Cerebellar nuclear complex (tissue), 1 donor: ENCODE data around the gene PRSS8.

Experiments used
- DNase-seq, 2 experiments: peaks; one replicate each; lab custom pipeline; 2025; lab: John Stamatoyannopoulos, UW

PRSS8 gene

DNA sequence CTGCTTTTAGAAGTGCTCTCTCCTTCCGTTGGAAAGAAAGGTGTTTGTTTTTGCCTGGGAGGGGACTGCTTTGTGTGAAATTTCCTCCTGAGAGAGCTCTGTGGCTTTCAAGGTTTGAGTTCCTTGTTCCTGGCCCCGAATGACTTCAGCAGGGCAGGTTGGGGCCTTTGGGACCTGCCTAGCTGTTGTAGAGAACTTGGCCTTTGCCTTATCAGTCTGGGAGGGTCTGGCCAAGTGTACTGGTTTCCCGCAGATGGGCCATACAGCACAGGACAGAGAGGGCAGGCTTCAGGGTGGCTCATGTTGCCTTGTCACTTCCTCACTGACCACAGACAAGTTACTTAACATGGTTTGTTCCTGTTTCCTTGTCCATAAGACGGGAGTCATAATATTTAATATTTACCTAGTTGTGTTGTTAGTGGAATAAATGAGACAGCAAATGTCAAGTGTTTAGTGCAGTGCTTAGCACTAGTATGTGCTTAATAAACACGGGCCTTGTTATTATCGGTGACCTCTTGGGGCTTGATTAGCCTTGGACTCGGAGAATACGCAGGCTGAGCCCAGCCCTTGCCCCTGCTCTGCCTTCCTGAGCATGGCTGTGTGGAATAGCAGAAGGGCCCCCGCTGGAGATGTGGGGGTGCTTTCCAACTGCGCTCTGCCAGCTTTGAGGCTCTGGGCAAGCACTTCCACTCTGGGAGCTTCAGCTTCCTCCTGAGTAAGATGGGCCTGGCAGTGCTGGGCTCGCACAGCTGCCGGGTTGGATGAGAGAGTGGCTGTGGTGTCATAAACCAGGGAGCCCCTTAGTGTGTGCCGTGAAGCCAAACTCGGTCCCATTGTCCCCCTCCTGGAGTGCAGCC is 6.6 kb downstream of the PRSS8 start:
- DNase-seq: no peak

DNA sequence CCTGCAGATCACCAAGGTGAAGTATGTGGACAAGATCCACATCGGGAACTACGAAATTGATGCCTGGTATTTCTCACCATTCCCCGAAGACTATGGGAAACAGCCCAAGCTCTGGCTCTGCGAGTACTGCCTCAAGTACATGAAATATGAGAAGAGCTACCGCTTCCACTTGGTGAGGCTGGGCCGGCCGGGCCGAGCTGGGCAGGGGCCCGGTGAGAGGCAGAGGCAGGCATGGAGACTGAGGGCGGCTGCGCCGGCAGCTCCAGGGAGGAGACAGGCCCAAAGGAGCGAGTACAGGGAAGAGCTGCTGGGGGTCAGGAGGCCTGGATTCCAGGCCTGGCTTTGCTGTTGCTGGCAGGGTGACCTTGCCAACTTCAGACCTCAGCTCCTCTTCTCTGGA is 8.3 kb downstream of the PRSS8 start:
- no peak for DNase-seq

DNA sequence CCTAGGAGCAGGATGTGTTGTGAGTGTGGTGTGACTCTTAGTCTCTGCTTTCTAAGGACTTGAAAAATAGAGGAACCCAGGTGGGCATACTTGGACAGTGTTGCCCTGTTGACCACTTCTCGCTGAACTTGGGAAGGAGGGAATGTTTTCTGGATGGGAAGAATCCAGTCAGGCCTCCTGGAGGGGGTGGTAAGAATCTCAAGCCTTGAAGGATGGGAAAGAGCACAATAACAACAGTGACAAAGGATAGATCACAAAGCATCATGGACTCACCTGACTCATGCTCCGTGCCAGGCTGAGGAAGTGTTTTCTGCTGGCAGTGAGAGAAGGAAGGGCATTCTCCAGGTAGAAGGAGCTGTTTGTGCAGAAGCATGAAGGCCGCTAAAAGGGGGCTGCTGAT is 9.7 kb downstream of the PRSS8 start:
- no peak for DNase-seq

DNA sequence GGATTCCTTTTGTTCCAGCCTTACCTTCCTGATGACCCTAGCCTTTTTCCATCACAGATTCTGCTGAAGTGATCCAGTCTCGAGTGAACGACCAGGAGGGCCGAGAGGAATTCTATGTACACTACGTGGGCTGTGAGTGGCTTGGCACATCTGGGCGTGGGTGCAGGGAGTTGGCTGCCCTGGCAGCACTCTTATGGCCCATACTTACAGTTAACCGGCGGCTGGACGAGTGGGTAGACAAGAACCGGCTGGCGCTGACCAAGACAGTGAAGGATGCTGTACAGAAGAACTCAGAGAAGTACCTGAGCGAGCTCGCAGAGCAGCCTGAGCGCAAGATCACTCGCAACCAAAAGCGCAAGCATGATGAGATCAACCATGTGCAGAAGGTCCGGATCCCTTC is 15.4 kb downstream of the PRSS8 start:
- no peak for DNase-seq

DNA sequence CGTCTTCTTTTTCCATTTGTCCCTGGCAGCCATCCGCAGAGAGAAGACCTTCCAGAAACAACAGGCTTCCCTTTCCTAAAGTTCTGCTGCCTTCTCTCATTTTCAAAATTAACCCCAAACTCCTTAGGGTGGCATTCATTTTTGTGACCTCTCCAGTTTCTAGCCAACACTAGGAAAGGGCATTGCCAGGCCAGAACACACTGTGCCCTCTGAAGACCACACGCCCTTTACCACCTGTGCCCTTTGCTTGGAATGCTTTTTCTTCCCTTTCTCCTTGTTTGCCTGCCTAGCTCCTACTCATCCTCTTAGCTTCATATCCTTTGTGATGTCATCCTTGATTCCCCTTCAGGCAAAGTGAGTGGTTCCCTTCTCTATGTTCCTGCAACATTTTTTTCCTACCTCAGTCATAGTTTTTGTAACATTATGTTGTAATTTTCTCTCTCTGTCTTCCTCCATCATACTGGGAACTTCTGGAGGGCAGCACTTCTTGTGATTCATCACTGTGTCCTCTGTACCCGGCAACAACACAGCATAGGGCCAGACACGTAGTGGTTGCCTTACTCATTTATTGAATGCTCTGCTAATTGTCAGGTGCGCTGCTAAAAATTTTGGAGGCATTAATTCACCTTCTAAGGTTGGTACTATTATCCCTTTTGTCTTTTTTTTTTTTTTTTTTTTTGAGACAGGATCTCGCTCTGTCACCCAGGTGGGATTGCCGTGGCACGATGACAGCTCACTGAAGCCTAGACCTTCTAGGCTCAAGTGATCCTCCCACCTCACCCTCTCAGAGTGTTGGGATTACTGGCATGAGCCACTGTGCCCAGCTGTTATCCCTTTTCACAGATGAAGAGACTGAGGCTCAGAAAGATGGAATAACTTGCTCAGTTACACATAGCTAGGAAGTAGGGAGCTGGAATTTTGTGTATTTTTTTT is 17.0 kb downstream of the PRSS8 start:
- DNase-seq: no peak

DNA sequence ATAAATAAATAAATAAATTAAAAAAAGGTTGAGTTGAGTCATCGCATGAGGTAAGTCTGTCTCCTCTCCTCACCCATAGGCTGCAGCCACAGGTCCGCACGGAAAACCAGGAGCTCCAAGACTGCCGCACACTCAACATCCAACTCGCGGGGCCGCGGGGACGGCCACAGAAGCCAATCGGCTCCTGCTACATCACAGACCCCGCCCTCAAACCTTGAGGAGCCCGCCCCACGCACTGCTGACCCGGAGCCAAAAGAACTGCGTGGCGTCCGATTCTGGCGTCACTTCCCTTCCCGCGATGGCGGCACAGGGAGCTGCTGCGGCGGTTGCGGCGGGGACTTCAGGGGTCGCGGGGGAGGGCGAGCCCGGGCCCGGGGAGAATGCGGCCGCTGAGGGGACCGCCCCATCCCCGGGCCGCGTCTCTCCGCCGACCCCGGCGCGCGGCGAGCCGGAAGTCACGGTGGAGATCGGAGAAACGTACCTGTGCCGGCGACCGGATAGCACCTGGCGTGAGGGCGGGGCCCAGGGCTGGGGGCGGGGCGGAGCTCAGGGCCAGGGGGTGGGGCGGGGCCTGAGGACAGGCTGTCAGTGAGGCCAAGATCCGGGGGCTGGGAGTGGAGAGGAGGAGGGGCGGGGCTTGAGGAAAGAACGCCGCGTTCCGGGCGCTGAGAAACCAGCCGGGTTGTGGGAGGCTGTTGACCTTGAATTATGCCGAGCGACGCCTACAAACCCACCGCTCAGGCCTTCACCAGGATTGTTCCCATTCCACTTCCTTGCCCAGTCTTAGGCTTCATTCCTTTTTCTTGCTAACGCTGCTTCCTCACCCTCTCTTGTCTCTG is 17.9 kb downstream of the PRSS8 start, which contains the start of gene KAT8:
TSS of gene KAT8 (plus strand) at position 281 of the 839 bp plus-strand sequence. CDS start at position 299, 18 bp downstream.
- DNase-seq: peak; percentile 90 to 95

DNA sequence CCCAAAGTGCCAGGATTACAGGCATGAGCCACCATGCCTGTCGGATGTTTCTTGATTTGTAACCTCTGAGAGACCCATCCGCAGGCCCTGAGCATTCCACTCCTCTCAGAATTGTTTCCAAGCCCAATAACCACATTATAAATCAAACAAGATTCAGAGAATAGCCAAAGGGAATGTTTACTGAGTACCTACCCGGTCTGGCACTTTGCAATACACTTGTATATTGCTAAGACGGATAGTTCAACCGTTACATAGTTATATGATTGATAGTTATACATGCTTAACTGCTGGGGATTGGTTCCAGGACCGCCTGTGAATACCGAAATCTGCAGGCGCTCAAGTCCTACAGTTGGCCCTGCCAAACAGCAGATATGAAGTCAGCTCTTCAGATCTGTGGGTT is 21.1 kb downstream of the PRSS8 start:
- no peak for DNase-seq

DNA sequence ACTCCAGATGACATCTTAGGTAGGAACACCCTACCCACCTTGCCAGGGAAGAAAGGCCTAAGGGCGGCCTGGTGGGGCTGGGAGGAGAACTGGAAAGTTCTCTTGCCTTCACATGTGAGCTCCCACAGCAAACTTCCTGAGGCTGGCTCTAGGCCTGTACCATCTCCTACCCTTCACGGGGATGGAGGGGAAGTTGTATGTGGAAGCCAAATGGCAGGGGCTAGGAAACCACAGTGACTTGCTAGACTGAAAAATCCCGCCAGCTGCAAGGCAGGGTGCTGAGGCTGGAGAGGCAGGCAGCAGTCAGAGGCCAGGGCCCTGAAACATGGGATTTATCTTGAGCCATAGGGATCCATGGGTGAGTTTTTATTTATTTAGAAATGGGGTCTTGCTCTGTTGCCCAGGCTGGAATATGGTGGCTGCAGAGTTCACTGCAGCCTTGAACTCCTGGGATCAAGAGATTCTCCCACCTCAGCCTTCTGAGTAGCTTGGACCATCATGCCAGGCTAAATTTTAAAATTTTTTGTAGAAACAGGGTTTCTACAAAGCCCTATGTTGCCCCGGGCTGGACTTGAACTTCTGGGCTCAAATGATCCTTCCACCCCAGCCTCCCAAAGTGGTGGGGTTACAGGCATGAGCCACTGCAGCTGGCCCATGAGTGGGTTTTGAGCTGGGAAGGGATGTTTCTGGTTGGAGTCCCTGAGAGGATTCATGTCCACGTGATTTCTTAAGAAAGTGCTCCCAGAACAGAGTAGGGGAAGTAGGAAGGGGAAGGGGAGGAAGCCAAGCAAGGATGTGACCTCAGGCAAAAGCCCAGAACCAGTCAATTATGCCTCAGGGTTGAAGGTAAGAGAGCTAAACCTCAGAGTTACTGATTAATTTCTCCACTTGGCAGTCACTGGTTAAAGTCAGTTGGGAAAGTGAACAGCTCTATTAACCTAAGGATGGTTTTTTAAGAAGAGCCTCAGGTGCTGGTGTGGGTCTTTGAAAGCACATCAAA is 22.1 kb downstream of the PRSS8 start:
- no peak for DNase-seq

DNA sequence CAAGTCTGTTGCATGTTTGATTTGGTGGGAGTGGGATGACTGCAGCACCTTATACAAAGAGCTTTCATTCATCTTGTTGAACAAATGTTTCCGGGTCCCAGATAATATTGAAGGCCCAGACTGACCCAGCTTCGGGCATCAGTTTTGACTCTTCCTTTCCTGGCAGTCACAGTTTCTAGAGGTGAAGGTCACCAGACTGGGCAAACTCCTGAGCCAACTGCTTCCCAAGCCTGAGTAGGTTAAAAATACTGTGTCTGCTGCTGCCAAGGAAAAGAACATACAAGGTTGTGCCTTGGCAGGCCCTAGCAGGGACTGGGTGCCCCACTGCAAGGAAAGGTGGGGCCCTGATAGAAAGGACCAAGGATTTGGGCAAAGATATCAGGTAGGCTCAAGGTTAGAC is 22.8 kb downstream of the PRSS8 start:
- no peak for DNase-seq

DNA sequence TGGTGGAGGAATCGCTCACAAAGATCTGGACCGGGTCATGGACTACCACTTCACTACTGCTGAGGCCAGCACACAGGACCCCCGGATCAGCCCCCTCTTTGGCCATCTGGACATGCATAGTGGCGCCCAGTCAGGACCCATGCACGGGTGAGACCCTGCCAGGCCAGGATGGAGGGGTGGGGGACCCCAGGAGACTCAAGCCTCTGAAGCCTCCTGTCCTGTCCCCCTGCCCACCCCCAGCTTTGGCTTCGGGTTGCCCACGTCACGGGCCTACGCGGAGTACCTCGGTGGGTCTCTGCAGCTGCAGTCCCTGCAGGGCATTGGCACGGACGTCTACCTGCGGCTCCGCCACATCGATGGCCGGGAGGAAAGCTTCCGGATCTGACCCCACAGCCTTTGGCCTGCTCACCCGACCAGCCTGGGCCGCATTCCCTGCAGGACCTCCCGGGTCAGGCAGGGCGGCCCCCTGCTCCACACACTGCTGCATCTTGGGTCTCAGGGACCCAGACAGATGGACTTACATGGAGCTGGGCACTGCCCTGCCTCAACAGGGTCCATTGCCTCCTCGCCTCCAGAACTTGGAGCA is 23.6 kb downstream of the PRSS8 start:
- DNase-seq: no peak

DNA sequence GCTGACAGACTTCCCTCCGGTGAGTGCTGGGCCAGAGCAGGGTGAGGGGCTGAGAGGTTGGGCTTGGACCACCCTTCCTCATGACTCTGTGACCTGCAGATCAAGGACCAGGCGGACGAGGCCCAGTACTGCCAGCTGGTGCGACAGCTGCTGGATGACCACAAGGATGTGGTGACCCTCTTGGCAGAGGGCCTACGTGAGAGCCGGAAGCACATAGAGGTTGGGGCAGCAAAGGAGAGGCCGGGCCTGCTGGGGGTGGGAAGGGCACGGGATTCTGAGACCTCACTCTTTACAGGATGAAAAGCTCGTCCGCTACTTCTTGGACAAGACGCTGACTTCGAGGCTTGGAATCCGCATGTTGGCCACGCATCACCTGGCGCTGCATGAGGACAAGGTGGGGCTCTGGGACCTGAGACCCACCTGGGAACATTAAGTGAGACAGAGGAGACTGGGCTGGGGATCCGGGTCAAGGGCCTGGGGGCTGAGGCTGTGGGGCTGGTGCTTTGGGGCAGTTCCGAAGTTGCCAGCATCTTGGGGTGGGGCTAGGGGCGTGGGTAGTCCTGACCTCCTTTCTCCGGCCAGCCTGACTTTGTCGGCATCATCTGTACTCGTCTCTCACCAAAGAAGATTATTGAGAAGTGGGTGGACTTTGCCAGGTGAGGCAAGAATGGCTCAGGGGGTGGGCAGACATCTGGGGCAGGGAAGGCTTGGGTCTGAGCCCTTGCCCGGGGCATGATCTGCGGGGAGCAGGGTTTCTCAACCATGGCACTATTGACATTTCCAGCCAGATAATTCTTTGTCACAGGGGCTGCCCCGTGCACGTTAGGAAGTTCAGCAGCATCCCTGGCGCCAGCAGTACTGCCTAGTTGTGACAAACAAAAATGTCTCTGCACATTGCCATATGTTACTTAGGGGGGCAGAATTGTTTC is 25.2 kb downstream of the PRSS8 start:
- DNase-seq: no peak

DNA sequence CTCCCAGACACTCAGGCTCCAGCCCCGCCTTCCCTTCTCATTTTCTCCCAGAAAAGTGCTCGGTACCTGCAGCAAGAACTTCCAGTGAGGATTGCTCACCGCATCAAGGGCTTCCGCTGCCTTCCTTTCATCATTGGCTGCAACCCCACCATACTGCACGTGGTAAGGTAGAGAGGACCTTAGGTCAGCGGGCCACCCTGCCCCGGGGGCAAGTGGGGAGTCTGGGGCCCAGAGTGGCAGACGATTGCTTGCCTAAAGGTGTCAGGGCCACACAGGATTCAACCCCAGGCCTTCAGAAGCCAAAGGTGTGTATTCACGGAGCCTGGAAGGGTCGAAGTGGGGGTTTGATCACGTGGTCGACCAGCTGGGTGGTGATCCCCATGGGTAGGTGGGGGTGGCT is 25.9 kb downstream of the PRSS8 start:
- no peak for DNase-seq

DNA sequence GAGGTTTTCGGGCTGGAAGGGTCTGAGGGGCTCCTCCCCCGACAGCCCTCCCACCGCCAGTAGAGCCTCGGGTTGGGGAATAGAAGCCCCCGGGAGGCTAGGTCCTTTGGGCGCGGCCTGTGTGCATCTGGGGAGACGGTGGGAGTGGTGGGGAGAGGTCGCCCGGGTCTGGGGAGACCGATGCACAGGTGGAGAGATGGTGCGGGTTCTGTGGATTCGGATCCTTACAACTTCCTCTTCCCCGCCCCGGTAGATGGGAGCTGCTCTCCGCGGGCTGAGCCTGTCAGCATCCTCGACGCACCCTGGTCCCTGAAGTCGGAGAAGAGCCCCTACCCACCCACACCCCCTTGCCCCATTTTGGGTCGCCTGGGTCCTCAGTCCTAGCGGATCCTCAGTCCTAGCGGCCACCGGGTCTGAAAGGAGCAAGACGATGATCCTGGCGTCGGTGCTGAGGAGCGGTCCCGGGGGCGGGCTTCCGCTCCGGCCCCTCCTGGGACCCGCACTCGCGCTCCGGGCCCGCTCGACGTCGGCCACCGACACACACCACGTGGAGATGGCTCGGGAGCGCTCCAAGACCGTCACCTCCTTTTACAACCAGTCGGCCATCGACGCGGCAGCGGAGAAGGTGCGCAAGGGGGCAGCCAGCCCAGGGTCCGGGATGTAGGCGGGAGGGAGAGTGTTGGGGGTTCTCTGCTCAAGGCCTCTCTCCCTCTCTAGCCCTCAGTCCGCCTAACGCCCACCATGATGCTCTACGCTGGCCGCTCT is 26.6 kb downstream of the PRSS8 start:
- DNase-seq: no peak

DNA sequence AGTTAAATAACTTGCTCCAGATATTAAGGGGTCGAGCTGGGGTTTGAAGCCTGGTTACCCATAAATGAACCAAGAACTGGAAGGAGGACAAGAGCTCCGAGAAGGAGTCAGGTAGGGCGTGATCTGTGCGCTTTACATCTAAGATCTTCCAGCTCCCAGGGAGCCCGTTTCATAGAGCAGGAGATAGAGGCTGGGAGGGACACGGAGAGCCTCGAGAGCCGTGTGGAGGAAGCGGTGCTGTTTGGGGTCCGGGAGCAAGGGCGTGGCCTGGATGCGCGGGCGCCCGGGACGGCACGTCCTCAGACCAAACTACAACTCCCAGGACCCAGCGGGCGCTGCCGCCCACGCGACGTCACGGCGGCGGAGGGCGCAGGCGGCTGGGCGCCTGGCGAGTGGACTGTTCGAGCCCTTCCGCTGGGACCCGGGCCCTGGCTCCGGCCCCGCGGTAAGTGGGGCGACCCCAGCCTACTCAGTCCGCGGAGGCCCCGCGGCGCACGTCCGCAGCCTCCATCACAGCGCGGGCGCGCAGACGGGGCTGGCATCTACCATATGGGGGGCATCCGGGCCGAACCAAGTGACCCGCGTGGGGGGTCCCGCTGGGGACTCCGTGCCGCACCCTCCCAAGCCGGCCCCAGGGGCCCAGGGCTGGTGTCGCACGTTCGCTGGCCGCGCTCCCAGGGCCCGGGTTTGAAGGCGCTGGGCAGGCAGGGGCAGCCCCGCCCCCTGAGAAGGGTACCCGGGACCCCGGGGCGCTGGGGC is 27.3 kb downstream of the PRSS8 start, which contains the start of gene BCKDK:
TSS of gene BCKDK (plus strand) at position 352 of the 759 bp plus-strand sequence. CDS start 838 bp downstream, outside the sequence.
- peak in 1 of 2 experiments; percentile 40 for DNase-seq

DNA sequence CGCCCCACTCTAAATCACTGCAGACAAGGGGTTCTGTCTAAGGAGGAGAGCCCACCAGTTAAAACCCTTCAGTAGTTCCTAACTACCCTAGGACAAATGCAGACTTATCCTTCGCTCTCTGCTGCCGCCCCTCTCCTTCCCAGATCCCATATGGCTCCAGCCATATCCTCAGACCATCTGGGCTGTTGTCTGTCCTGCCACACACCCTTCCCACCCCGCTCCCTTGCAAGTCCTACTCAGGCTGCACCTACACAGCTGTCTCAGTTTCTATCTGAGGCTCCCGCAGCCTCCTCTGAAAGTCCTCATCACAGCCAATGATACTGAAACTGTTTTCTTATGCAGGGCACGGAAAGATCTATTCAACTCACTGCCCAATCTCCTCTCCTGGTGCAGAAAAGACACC is 28.1 kb downstream of the PRSS8 start:
- no peak for DNase-seq

DNA sequence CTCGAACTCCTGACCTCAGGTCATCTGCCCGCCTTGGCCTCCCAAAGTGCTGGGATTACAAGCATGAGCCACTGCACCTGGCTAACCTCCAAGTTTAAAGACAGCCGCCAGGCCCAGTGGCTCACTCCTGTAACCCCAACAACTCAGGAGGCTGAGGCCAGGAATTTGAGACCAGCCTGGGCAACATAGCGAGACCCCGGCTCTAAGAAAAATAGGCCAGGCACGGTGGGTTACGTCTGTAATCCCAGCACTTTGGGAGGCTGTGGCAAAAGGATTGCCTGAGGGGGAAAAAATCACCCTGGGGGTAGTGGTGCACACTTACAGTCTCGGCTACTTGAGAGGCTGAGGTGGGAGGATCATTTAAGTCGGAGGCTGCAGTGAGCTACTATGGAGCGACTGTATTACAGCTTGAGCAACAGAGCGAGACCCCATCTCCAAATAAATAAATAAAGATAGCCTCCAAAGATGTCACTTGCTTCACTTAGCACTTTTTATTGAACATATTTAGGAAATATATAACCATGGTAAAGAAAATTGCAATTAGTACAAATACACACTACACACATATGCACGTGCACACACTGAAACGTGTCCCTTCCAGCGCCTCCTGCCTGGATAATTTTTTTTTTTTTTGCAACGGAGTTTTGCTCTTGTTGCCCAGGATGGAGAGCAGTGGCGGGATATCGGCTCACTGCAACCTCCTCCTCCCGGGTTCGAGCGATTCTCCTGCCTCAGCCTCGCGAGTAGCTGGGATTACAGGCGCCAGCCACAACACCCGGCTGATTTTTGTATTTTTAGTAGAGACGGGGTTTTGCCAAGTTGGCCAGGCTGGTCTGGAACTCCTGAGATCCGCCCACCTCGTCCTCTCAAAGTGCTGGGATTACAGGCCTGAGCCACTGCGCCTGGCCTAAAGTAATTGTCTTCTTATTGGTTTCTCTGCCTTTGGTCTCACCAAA is 28.7 kb downstream of the PRSS8 start:
- DNase-seq: no peak
